Loucy (cell line): ENCODE results near the gene XPO1.

ENCODE experiments used
- CTCF ChIP-seq: fragments of 200-600 bp; sonication (generic); conservative IDR thresholded peaks from 2 replicates; pipeline ENCODE4 v1.5.1; 2014; ENCODE audit warnings: mild to moderate bottlenecking, antibody characterized with exemption, low read length
- EZH2phosphoT487 ChIP-seq: fragments of 200-600 bp; IDR thresholded peaks from 2 replicates; pipeline ENCODE4 v1.6.1; 2018; ENCODE audit warnings: antibody characterized with exemption, mild to moderate bottlenecking, moderate library complexity, borderline replicate concordance

DNA sequence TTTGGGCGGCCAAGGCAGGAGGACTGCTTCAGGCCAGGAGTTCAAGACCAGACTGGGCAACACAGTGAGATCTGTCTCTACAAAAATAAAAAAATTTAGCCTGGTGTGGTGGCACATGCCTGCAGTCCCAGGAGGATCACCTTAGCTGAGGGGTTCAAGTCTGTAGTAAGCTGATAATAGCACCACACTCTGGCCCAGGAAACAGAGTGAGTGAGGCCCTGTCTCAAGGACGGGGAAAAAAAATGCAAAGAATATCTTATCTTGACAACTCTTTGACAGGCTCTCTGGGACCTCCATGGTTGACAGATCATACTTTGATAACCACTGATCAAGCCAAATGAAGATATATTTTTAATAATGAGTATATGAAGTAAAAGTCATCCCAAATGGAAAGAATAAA lies 89.9 kb downstream of the XPO1 start:
- TF ChIP-seq CTCF (no peak), EZH2phosphoT487 (no peak)
